ENCODE data around the gene MUC13. TPM values are rescaled to one million over a fixed set of nuclear protein-coding genes. Genes with fewer than 3 reads are reported as not detected.

The MUC13 gene
- total RNA-seq = not detected in 2 replicates

GRCh38 chr3:124934577-124934976 is at the start of gene MUC13:
TSS of gene MUC13 (minus strand) at chr3:124934751. CDS start at chr3:124934712, 39 bp downstream.

GRCh38 chr3:124887177-124887931 is 47.2 kb downstream of the MUC13 start, which contains the start of gene ITGB5:
TSS of gene ITGB5 (minus strand) at chr3:124887365. CDS start at chr3:124887000, 365 bp downstream.

Other genes starting within 250 kb of the MUC13 start
- gene UMPS, start 204.3 kb downstream of the MUC13 start, total RNA-seq = 27.1 and 34.2 TPM in 2 replicates
- gene ITGB5, start 47.4 kb downstream of the MUC13 start, total RNA-seq = 167 and 309 TPM in 2 replicates
- gene HEG1, start 121.2 kb upstream of the MUC13 start, total RNA-seq = 76.1 and 113 TPM in 2 replicates